GM21528 (cell line): ENCODE results near the gene FGFR3.

ENCODE experiments used
- ATAC-seq: cut with Tn5 transposase; IDR thresholded peaks from one replicate; pipeline ENCODE4 v1.9.1; 2021; ENCODE audit warnings: mild to moderate bottlenecking, moderate library complexity; ENCODE audit not compliant: unreplicated experiment, low FRiP score

Gene FGFR3

GRCh38 chr4:1785592-1785991 lies 7.5 kb upstream of the FGFR3 start:
- no peak for ATAC-seq

GRCh38 chr4:1786544-1787362 lies 6.3 kb upstream of the FGFR3 start:
- no peak for ATAC-seq

- ATAC-seq, result no peak
These were observed 5.5 kb upstream of the FGFR3 start for GRCh38 chr4:1787411-1788077.

- ATAC-seq, result no peak
These were observed 4.7 kb upstream of the FGFR3 start for GRCh38 chr4:1788254-1788973.

- no peak for ATAC-seq
These were observed 3.5 kb upstream of the FGFR3 start for GRCh38 chr4:1789552-1789951.

- no peak for ATAC-seq
These were observed 3.1 kb upstream of the FGFR3 start for GRCh38 chr4:1790005-1790404.

GRCh38 chr4:1792158-1792831 lies 798 bp upstream of the FGFR3 start:
- no peak for ATAC-seq

- ATAC-seq, result no peak
These were observed 375 bp downstream of the FGFR3 start for GRCh38 chr4:1793496-1793840.

GRCh38 chr4:1793940-1794808 lies 1.1 kb downstream of the FGFR3 start:
- no peak for ATAC-seq

GRCh38 chr4:1794809-1795298 lies 1.8 kb downstream of the FGFR3 start:
- no peak for ATAC-seq

- no peak for ATAC-seq
These were observed 2.5 kb downstream of the FGFR3 start for GRCh38 chr4:1795299-1796195.

GRCh38 chr4:1796486-1797204 lies 3.6 kb downstream of the FGFR3 start:
- no peak for ATAC-seq

- ATAC-seq, result no peak
These were observed 4.3 kb downstream of the FGFR3 start for GRCh38 chr4:1797298-1797860.

- ATAC-seq, result no peak
These were observed 4.9 kb downstream of the FGFR3 start for GRCh38 chr4:1797861-1798579.

- ATAC-seq, result no peak
These were observed 5.7 kb downstream of the FGFR3 start for GRCh38 chr4:1798580-1799386.
